GM19351 (cell line): ENCODE data around the gene SLC2A5.
"Not testable (repeated sequence)": the region's sequence is repeated elsewhere in the genome, so short reads cannot be mapped to it uniquely, and the experiment has no call there.

Source experiments
- ATAC-seq: cut with Tn5 transposase; IDR thresholded peaks from one replicate; pipeline ENCODE4 v1.9.1; 2021; ENCODE audit warnings: mild to moderate bottlenecking, moderate library complexity; ENCODE audit not compliant: unreplicated experiment

Gene SLC2A5

DNA sequence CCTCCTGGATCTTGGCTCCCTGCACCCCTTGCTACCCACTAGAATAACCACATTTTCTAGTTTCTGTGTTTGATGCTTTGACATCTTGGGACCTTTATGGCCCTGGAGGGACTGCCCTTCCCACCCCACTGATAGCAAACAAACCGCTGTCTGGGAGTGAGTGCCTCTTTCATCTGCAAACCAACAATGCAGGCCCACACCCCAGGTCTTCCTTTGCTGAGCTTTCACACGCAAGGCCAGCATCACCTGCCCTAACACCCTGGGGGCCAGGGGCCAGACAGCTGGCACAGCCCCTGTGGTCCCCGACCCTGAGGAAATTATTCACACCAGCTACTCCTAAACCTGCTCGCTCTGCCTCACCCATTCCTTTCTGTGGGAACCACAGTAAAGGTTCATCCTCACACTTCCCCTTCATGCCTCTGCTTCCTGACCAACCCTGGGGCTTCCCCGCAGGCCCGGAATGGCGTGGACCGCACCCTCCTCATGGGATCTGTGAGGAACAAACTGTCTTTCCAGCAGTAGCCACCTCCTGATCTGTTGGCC, 58.6 kb downstream of the SLC2A5 start:
- no peak for ATAC-seq

DNA sequence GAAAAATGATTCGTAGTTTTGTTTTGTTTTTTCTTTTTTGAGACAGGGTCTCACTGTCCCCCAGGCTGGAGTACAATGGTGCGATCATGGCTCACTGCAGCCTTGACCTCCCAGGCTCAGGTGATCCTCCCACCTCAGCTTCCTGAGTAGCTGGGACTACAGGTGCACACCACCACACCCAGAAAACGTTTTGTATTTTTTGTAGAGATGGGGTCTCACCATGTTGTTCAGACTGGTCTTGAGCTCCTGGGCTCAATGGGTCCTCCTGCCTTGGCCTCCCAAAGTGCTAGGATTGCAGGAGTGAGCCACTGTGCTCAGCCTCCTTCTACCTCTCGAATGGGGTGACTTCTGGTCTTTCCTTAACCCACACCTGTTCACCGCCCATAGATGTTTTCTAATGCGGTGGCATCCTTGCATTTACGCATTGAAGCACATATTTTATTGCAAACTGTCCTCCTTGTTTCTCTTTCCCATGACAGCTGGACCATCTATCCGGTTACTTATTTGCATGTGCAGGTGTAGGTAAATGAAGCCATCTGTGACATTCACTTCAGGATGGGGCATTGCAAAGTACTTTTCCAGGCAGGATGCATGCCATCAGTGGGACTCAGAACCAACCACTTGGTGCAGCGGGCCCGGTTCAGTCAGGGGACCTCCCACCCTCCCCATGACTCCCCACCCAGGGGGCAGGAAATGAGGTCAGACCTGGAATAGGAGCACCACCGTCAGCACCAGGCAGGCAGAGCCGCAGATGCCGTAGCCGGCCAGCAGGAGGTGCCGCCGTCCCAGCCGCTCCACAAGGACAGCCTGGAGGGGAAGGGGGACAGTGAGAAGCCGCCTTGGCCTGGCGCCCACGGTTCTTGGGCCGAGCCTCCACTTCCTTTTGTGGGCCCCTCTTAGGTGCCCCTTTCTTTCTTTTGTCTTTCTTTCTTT, 59.7 kb downstream of the SLC2A5 start:
- ATAC-seq = no peak

DNA sequence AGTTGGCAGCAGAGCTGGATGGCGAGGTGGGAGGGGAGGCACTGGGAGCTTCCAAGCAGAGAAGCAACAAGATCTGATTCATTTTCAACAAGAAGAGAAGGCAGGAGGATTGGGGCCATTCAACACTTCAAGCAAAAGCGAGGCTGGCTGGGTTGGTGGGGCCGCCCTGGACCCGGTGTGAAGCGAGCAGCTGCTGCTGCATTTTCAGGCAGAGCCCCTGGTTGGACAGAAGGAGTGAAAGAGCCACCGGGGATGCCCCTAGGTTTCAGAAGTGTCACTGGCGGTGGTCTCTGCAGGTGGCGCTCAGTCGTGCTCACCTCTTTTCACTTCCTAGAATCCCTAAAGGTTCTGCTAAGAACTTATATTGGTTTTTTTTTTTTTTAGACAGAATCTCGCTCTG, 61.2 kb downstream of the SLC2A5 start:
- ATAC-seq = peak; percentile 51

- ATAC-seq = no peak
These were observed 62.3 kb downstream of the SLC2A5 start for GRCh38 chr1:9006956-9007615.

DNA sequence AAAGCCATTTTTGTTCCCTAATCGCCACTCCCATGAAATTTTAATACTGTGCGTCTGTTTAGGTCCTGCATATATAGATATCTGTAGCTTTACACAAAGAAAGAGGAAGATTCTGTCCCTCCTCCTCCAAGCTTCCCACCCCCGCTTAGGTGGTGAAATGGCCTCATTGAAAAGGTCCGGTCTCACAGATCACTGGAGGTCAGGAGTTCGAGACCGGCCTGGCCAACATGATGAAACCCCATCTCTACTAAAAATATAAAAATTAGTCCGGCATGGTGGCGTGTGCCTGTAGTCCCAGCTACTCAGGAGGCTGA, 64.1 kb downstream of the SLC2A5 start:
- ATAC-seq = no peak

DNA sequence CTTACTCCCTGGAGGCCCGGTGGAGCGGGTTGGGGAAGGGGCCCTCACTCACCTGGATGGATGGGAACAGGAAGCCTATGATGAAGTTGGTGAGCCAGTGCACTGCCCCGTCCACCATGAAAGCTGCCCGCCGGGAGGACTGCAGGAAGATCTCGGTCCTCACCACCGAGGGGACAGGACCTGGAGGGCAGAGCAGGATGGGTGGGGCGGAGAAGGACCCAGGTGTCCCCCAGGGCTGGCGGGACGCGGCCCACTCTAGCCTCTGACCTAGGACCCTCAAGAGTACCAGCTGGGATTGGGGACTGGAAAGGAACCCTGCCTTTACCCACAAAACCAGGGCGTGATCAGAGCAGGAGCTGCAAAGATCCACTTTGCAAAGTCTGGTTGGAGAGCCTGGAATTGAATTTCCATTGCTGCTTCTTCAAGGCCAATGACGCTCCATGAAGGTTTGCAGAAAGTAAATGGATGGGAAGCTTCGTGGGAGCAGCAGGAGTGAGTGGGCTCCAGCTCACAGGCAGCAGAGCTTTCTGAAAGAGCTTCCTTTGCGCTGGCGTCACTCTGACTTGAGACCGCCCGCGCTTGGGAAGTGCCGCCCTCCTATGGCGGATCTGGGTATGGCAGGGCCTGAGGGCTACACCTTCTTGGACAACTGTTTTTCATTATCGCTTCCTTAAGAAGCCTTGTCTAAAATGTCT, 64.6 kb downstream of the SLC2A5 start:
- peak; percentile 55 for ATAC-seq

- no peak for ATAC-seq
These were observed 65.3 kb downstream of the SLC2A5 start for GRCh38 chr1:9004031-9004699.

DNA sequence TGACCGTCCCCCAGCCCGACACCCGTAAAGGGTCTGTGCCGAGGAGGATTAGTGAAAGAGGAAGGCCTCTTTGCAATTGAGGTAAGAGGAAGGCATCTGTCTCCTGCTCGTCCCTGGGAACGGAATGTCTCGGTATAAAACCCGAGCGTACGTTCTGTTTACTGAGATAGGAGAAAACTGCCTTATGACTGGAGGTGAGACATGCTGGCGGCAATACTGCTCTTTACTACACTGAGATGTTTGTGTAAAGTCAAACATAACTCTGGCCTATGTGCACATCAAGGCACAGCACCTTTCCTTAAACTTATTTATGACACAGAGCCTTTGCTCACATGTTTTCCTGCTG, 67.2 kb downstream of the SLC2A5 start:
- not testable (repeated sequence) for ATAC-seq

- ATAC-seq = not testable (repeated sequence)
These were observed 67.8 kb downstream of the SLC2A5 start for GRCh38 chr1:9001534-9002214.

DNA sequence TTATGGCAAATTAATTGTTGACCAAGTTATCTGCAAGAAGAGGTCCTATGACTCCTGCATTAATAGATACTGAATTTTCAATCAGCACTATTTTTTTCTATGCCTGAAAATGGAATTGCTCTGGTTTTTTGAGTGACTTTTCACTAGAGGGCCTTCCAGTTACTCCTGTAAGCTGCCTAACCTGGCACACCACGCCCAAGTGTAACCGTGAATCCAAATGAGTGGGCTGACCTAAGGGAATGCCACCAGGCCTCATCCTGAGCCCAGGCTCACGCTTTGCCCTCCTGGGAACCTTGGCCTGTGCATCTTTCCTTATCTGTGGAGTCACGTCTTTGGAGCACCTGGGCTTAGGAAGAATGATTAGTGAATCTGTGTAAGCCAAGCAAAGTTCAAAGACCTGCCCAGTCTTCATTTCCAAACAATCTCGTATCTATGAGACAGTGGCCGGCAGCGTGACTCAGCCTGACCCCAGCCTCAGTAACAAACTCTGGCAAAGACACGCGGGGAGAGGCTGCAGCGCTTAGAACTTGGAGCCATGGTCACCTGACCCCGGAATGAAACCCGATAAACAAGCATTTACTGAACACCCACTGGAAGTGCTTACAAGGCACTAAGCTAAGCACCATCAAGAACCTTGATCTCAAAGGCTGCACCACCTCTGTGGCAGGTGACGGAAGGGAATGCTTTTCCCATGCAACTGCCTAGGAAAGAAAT, 75.3 kb downstream of the SLC2A5 start:
- not testable (repeated sequence) for ATAC-seq

DNA sequence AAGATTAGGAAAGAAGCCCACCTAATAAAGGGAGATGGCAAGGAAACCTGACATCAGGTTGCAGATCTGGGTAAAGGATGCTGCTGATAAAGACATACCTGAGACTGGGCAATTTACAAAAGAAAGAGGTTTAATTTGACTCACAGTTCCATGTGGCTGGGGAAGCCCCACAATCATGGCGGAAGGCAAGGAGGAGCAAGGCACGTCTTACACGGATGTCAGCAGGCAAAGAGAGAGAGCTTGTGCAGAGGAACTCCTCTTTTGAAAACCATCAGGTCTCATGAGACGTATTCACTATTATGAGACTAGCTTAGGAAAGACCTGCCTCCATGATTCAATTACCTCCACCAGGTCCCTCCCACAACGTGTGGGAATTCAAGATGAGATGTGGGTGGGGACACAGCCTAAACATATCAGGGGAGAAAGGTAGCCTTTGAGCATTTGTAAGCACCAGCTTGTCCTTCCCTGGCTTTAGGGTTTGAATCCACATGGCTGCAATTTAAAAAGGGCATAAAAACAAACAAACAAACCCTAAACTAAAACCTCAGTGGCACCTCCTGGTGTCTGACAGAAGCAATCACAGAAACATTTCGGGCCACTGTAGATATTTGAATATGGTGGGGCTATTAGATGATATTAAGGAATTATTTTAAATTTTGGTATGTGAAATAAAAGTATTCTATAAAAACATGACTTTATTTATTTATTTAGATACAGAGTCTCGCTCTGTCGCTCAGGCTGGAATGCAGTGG, 76.3 kb downstream of the SLC2A5 start:
- no peak for ATAC-seq

GRCh38 chr1:8989821-8990220, 79.6 kb downstream of the SLC2A5 start:
- no peak for ATAC-seq

- no peak for ATAC-seq
These were observed 80.4 kb downstream of the SLC2A5 start for GRCh38 chr1:8989061-8989460.

DNA sequence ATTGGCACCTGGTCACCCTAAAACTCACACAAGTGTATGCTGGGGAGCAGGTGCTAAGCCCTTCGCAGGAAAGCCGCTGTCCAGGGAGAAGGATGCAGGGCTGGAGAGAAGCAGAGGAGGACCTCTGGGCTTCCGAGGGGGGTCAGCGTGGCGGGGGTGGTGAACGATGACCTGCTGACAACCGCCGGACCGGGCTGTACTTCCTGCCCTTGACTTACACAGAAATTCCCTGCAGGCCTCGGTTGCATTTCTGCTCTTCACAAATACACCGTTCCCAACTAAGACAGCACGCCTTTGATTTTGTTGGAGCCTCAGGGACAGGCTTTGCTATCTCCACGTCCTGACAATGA, 80.8 kb downstream of the SLC2A5 start:
- ATAC-seq = no peak

- no peak for ATAC-seq
These were observed 81.4 kb downstream of the SLC2A5 start for GRCh38 chr1:8987881-8988617.

- ATAC-seq = no peak
These were observed 82.6 kb downstream of the SLC2A5 start for GRCh38 chr1:8986814-8987190.

DNA sequence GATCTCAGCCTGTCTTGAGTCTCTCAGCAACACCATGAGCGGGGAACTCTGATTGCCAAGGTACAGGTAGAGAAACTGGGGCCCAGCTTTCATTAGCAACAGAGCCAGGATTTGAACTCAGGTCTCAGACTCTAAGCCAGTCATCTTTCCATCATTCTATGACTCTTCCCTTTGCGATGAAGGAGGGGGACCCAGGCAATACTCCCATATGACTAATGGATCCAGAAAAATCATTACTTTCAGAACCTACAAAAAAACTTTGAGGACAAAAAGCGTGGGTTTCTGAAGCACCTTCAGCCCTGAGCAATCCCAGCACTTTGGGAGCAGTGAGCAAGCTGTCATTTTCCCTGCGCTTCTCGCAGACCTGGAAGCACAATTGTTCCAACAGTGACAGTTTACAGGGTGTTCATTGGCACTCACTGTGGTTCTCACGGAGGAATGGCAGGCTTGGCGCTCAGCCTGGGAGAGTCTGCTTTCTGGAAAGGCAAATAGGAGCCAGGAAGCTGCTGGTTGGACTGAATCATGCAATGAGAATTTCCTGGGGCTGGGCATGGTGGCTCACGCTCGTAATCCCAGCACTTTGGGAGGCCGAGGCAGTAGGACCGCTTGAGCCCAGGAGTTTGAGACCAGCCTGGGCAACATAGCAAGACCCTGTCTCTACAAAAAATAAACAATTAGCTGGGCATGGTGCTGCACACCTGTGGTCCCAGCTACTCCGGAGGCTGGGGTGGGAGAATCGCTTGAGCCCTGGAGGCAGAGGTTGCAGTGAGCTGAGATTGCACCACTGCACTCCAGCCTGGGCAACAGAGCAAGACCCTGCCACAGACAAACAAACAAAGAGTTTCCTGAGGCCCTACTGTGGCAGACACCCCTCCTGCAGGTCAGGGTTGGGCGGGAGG, 83.3 kb downstream of the SLC2A5 start:
- no peak for ATAC-seq
